ENCODE measurements around the gene TMX4. TPM values are rescaled to one million over a fixed set of nuclear protein-coding genes. Genes with fewer than 3 reads are reported as not detected.

The TMX4 gene
- total RNA-seq, 1 experiment from 2014 or later: 12.3 TPM

DNA sequence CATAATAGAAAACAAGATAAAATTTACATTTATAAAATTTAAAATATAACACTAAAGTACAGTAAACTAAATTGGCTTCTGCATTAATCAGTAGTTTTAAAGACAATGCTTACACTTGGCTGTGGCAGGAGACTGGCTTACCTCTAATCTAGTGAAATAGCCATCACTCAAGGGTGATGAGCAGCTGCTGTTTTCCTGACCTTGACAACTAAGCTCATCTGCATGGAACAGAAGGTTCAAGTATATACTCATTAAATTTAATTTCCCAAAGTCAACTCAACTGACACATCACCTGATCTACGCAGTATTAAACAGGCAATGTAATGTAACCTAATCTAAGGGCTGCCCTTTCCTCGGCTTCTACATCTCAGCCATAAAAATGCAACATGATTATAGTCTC, 14.5 kb downstream of the TMX4 start:
- Histone ChIP-seq H3K4me2 (ENCODE audit: low read length) (no peak overlapping the region), H3K4me1 (ENCODE audit: insufficient read depth, low read length) (no peaks in the 10 kb centered on the region), H3F3A (ENCODE audit: low read length, unreplicated experiment) (no peaks in the 10 kb centered on the region), H3K79me2 (ENCODE audit: low read length) (no peaks in the 10 kb centered on the region), H4K20me1 (ENCODE audit: low read length) (no peaks in the 10 kb centered on the region), H3K9me3 (ENCODE audit: low read length) (no peaks in the 10 kb centered on the region), H3K9ac (ENCODE audit: low read length) (no peak overlapping the region), H3K36me3 (ENCODE audit: low read depth, low read length) (no peaks in the 10 kb centered on the region), H3K27me3 (ENCODE audit: low read length) (no peaks in the 10 kb centered on the region), H3K4me3 (ENCODE audit: low read length) (no peak overlapping the region), H2AFZ (ENCODE audit: low read length) (no peak overlapping the region), H3K27ac (ENCODE audit: low read length) (no peak overlapping the region), H3K9me2 (replicated peaks; ENCODE audit: low read length) (no peaks in the 10 kb centered on the region)
- CTCF ChIA-PET: no interaction called here
- intact Hi-C loops (cut with micrococcal nuclease): no loop called here
- DNase-seq (no peak), ATAC-seq (no peak)
- TF ChIP-seq, protein P1, sequence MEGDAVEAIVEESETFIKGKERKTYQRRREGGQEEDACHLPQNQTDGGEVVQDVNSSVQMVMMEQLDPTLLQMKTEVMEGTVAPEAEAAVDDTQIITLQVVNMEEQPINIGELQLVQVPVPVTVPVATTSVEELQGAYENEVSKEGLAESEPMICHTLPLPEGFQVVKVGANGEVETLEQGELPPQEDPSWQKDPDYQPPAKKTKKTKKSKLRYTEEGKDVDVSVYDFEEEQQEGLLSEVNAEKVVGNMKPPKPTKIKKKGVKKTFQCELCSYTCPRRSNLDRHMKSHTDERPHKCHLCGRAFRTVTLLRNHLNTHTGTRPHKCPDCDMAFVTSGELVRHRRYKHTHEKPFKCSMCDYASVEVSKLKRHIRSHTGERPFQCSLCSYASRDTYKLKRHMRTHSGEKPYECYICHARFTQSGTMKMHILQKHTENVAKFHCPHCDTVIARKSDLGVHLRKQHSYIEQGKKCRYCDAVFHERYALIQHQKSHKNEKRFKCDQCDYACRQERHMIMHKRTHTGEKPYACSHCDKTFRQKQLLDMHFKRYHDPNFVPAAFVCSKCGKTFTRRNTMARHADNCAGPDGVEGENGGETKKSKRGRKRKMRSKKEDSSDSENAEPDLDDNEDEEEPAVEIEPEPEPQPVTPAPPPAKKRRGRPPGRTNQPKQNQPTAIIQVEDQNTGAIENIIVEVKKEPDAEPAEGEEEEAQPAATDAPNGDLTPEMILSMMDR (conservative IDR thresholded peaks at IDR 0.05; ENCODE audit: low read depth, low read length): no peak
- TF ChIP-seq EZH2phosphoT487 (IDR thresholded peaks at IDR 0.05; ENCODE audit: borderline replicate concordance, low read length) (no peak), EZH2 (IDR thresholded peaks at IDR 0.05; ENCODE audit: low read length, unreplicated experiment) (no peak)
- POLR2A ChIA-PET (ENCODE audit: unreplicated experiment): no interaction called here
- no TSS peak for BruUV-seq (replicated peaks)

DNA sequence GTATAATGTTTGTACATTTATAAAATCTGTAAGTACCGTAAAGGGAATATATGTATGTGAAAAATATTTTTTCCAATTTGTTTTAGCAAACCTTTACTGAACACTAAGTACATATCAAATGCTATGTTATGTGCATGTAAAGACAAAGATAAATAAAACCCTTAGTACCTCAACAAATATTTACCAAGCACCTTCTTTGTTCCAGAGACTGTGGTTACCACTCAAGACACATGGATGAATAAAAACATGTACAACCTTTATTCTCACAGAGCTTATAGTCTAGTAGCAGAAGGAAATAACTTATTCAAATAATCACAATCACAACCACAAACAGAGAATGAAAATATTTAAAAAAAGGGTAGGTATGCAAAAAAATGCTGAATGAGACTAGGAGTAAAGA, 17.5 kb downstream of the TMX4 start:
- ChIA-PET POLR2A (ENCODE audit: unreplicated experiment) (no interaction called here), CTCF (no interaction called here)
- no peaks in the 10 kb centered on the region for H3K9me3 ChIP-seq (ENCODE audit: low read length)
- intact Hi-C loops (cut with micrococcal nuclease): no loop called here
- TF ChIP-seq, protein P1 (conservative IDR thresholded peaks at IDR 0.05; ENCODE audit: low read depth, low read length): no peak
- TF ChIP-seq EZH2 (IDR thresholded peaks at IDR 0.05; ENCODE audit: low read length, unreplicated experiment) (no peak), EZH2phosphoT487 (IDR thresholded peaks at IDR 0.05; ENCODE audit: borderline replicate concordance, low read length) (no peak)
- DNase-seq: no peak
- H3K9me2 ChIP-seq (replicated peaks; ENCODE audit: low read length): no peaks in the 10 kb centered on the region
- H3K27me3 ChIP-seq (ENCODE audit: low read length): no peaks in the 10 kb centered on the region
- no TSS peak for BruUV-seq (replicated peaks)
- no peak for ATAC-seq
- H4K20me1 ChIP-seq (ENCODE audit: low read length): no peaks in the 10 kb centered on the region
- H2AFZ ChIP-seq (ENCODE audit: low read length): no peak overlapping the region
- no peaks in the 10 kb centered on the region for H3F3A ChIP-seq (ENCODE audit: low read length, unreplicated experiment)
- H3K79me2 ChIP-seq (ENCODE audit: low read length): no peaks in the 10 kb centered on the region
- no peak overlapping the region for H3K4me3 ChIP-seq (ENCODE audit: low read length)
- no peak overlapping the region for H3K4me2 ChIP-seq (ENCODE audit: low read length)
- no peak overlapping the region for H3K27ac ChIP-seq (ENCODE audit: low read length)
- H3K36me3 ChIP-seq (ENCODE audit: low read depth, low read length): no peaks in the 10 kb centered on the region
- H3K4me1 ChIP-seq (ENCODE audit: insufficient read depth, low read length): no peaks in the 10 kb centered on the region
- H3K9ac ChIP-seq (ENCODE audit: low read length): no peak overlapping the region

DNA sequence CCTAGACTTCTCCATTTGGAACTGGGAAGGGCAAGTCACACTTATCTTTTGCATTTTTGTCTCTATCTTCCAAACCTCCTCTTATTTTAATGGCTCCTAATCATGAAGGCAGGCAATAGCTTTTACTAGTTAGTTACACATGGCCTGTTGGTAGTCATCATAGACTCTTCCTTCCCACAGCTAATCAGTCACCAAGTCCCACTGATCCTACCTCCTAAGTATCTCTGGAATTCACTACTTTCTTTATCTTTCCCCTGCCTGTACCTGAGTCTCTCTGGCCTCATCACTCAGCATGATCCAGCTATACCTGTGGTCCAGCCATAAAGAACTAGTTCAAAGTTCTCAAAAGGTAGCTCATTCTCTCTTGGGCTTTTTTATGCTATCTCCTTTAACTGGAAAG, 18.8 kb downstream of the TMX4 start:
- POLR2A ChIA-PET (ENCODE audit: unreplicated experiment): no interaction called here
- TF ChIP-seq, protein P1 (conservative IDR thresholded peaks at IDR 0.05; ENCODE audit: low read depth, low read length): no peak
- no peak for TF ChIP-seq EZH2 (IDR thresholded peaks at IDR 0.05; ENCODE audit: low read length, unreplicated experiment)
- Histone ChIP-seq H3K79me2 (ENCODE audit: low read length) (no peaks in the 10 kb centered on the region), H3K27me3 (ENCODE audit: low read length) (no peaks in the 10 kb centered on the region), H3F3A (ENCODE audit: low read length, unreplicated experiment) (no peaks in the 10 kb centered on the region), H2AFZ (ENCODE audit: low read length) (no peak overlapping the region), H3K4me1 (ENCODE audit: insufficient read depth, low read length) (no peaks in the 10 kb centered on the region), H3K4me2 (ENCODE audit: low read length) (no peak overlapping the region), H3K9me2 (replicated peaks; ENCODE audit: low read length) (no peaks in the 10 kb centered on the region), H3K9ac (ENCODE audit: low read length) (no peak overlapping the region), H3K36me3 (ENCODE audit: low read depth, low read length) (no peaks in the 10 kb centered on the region), H3K4me3 (ENCODE audit: low read length) (no peak overlapping the region), H3K27ac (ENCODE audit: low read length) (no peak overlapping the region), H3K9me3 (ENCODE audit: low read length) (no peaks in the 10 kb centered on the region), H4K20me1 (ENCODE audit: low read length) (no peaks in the 10 kb centered on the region)
- ATAC-seq (no peak), DNase-seq (no peak)
- CTCF ChIA-PET: no interaction called here
- intact Hi-C loops (cut with micrococcal nuclease): no loop called here
- BruUV-seq (replicated peaks): no TSS peak

Data from PC-3 (cell line).